Transverse colon (tissue), 4 donors: ENCODE results near the gene GPR179. TPM values are rescaled to one million over a fixed set of nuclear protein-coding genes. Genes with fewer than 3 reads are reported as not detected.

Experiments
- DNase-seq: peaks from one replicate; pipeline ENCODE4 v3.0.0-alpha.2; 2019
- H3K27ac ChIP-seq, 4 donors: fragments of 200-600 bp; sonication (generic); 2 replicates each; pipeline ENCODE4 v1.5.1; 2016 to 2018; ENCODE audit warnings: inconsistent platforms in 4 of 4
- H3K27me3 ChIP-seq: fragments of 200-600 bp; sonication (generic); 2 replicates; pipeline ENCODE4 v1.5.1; 2017; ENCODE audit warnings: inconsistent platforms
- H3K36me3 ChIP-seq, 4 donors: fragments of 200-600 bp; sonication (generic); 2 replicates each; pipeline ENCODE4 v1.5.1; 2017 to 2019; ENCODE audit warnings: inconsistent platforms in 4 of 4
- H3K4me1 ChIP-seq, 4 donors: fragments of 200-600 bp; sonication (generic); 2 replicates each; pipeline ENCODE4 v1.5.1; 2017 to 2020; ENCODE audit warnings: inconsistent platforms in 4 of 4
- H3K4me3 ChIP-seq, 4 donors: fragments of 200-600 bp; sonication (generic); 1 replicate in 1 of 4; 2 replicates in 3 of 4; pipeline versions ENCODE4 v1.5.1 to v1.6.1; 2017 to 2019; ENCODE audit warnings: inconsistent platforms in 4 of 4
- H3K9me3 ChIP-seq, 2 donors: fragments of 200-600 bp; sonication (generic); 2 replicates each; pipeline ENCODE4 v1.5.1; 2017 to 2019; ENCODE audit warnings: inconsistent platforms in 2 of 2
- CTCF ChIP-seq, 5 experiments: fragments of 200-600 bp in 3 of 5; fragments of 450-650 bp in 2 of 5; sonication (generic) in 3 of 5; IDR thresholded peaks; 1 replicate in 2 of 5; 2 replicates in 3 of 5; pipeline ENCODE4 v1.5.1; 2016 to 2017; ENCODE audit warnings: antibody characterized with exemption in 5 of 5, inconsistent platforms in 3 of 5, mild to moderate bottlenecking in 2 of 5, moderate library complexity in 1 of 5
- EP300 ChIP-seq: sonication (generic); formaldehyde crosslinking; IDR thresholded peaks from one replicate; pipeline ENCODE4 v1.6.1; 2017; ENCODE audit warnings: antibody characterized with exemption, low read depth
- POLR2A ChIP-seq: fragments of 450-650 bp; IDR thresholded peaks from one replicate; pipeline ENCODE4 v1.6.1; 2016; ENCODE audit warnings: antibody characterized with exemption, mild to moderate bottlenecking, moderate library complexity
- POLR2AphosphoS5 ChIP-seq, 3 donors: sonication (generic); formaldehyde crosslinking; IDR thresholded peaks; one replicate each; pipeline ENCODE4 v1.6.1; 2016; ENCODE audit warnings: antibody characterized with exemption in 3 of 3
- WGBS, 2 donors: methylation state at CpG; one replicate each; pipeline ENCODE4 v1.1.5; 2018; ENCODE audit warnings: low coverage in 1 of 2; 5-methylcytosine and 5-hydroxymethylcytosine counted together
- in situ Hi-C, 4 donors: fragments of 200-750 bp; cut with MboI; loops; one replicate each; pipeline versions ENCODE4 v1.15.0 to v1.15.1; 2017; ENCODE audit warnings: low sequenced_read_pairs in 3 of 4, low pct_ligation_motif_present in 1 of 4, low pct_unique_long_range_greater_than_20kb in 1 of 4
- intact Hi-C: fragments of 100-400 bp; cut with DNase I; formaldehyde crosslinking; loops from one replicate; pipeline ENCODE4 v1.15.1; 2023; ENCODE audit warnings: low total_unique reads
- total RNA-seq, 4 donors: library from RNA; depleted of rRNA; stranded (reverse); fragments of >200 nt; gene quantifications; one replicate each; pipeline ENCODE4 v1.1.0, GENCODE V29; 2016

Gene GPR179
- total RNA-seq, 4 donors from 2014 or later: under 0.01 to 0.16 TPM; not detected in 2

GRCh38 chr17:38363016-38363415 lies 19.3 kb upstream of the GPR179 start:
- TF ChIP-seq EP300: no peak
- no peak for TF ChIP-seq CTCF (IDR thresholded peaks at IDR 0.05)
- TF ChIP-seq POLR2A: no peak
- no peak for TF ChIP-seq POLR2AphosphoS5 (IDR thresholded peaks at IDR 0.05)
- H3K27ac ChIP-seq: no peak overlapping the region
- DNase-seq: no peak
- no peak overlapping the region for H3K4me3 ChIP-seq
- 98% methylated on average over 5 of the region's 5 CpGs; no CpG with 5 or more reads in 1 of the 2 donors for WGBS, 2 donors
- intact Hi-C loops: no loop called here
- peaks cover 2 to 28% (median 4%) of the 10 kb centered on the region in 4 donors for H3K4me1 ChIP-seq
- in situ Hi-C loops: no loop called here
- H3K27me3 ChIP-seq: no peaks in the 10 kb centered on the region
- peaks cover 0 to 16% (median 3%) of the 10 kb centered on the region in 4 donors for H3K36me3 ChIP-seq
- no peaks in the 10 kb centered on the region for H3K9me3 ChIP-seq

- no peaks in the 10 kb centered on the region for H3K9me3 ChIP-seq
- H3K4me1 ChIP-seq: peaks cover 8 to 39% (median 15%) of the 10 kb centered on the region in 4 donors
- no peak for TF ChIP-seq POLR2AphosphoS5 (IDR thresholded peaks at IDR 0.05)
- no peak for TF ChIP-seq CTCF (IDR thresholded peaks at IDR 0.05)
- no peak for TF ChIP-seq POLR2A
- no peak for TF ChIP-seq EP300
- intact Hi-C loops (no loop called here), in situ Hi-C loops (no loop called here)
- no peak overlapping the region for H3K4me3 ChIP-seq
- no peak overlapping the region for H3K27ac ChIP-seq
- peaks cover 0 to 6% (median 3%) of the 10 kb centered on the region in 4 donors for H3K36me3 ChIP-seq
- WGBS, 2 donors: 52 to 69% methylated on average over 3 to 5 of the region's 5 CpGs
- no peaks in the 10 kb centered on the region for H3K27me3 ChIP-seq
- DNase-seq: no peak
Measured at GRCh38 chr17:38361694-38362465, 18.1 kb upstream of the GPR179 start.

- H3K4me3 ChIP-seq: no peak overlapping the region
- no peaks in the 10 kb centered on the region for H3K36me3 ChIP-seq
- in situ Hi-C loops (no loop called here), intact Hi-C loops (no loop called here)
- WGBS, 2 donors: 79 to 100% methylated on average over 2 to 9 of the region's 9 CpGs
- no peaks in the 10 kb centered on the region for H3K27me3 ChIP-seq
- no peak for TF ChIP-seq POLR2AphosphoS5 (IDR thresholded peaks at IDR 0.05)
- no peak for TF ChIP-seq POLR2A
- TF ChIP-seq CTCF (IDR thresholded peaks at IDR 0.05): no peak
- no peak for TF ChIP-seq EP300
- no peaks in the 10 kb centered on the region for H3K9me3 ChIP-seq
- DNase-seq: no peak
- H3K27ac ChIP-seq: peak overlapping the region in 3 of 4 donors; percentile 66 to 93 (median 67)
- H3K4me1 ChIP-seq: peaks cover 8 to 62% (median 26%) of the 10 kb centered on the region in 4 donors
Measured at GRCh38 chr17:38358586-38359513, 15.1 kb upstream of the GPR179 start.
